PC-3 (cell line): Measurements from ENCODE around the gene SYNGR4. TPM values are rescaled to one million over a fixed set of nuclear protein-coding genes. Genes with fewer than 3 reads are reported as not detected.
A peak's percentile ranks its signal among the peaks of the same experiment; 100 is the strongest.

ENCODE experiments used
- ATAC-seq: fragments of 200-7000 bp; cut with Tn5 transposase; 2 replicates; pipeline ENCODE4 v1.9.1; 2020; ENCODE audit warnings: mild to moderate bottlenecking, moderate library complexity
- BruUV-seq: library from RNA; stranded (reverse); fragments of 400-500 nt; replicated peaks from 2 replicates; lab custom pipeline; 2021; lab: Mats Ljungman, UMichigan
- CTCF ChIA-PET: fragments of 300-600 bp; sonication (Branson Sonifier 250); formaldehyde crosslinking; loops from one replicate; lab custom pipeline; 2022; ENCODE audit warnings: antibody characterized with exemption; lab: Charles Lee
- POLR2A ChIA-PET: fragments of 300-600 bp; sonication (Branson Sonifier 250); formaldehyde crosslinking; loops from one replicate; lab custom pipeline; 2022; ENCODE audit warnings: antibody characterized with exemption; ENCODE audit not compliant: unreplicated experiment; lab: Charles Lee
- DNase-seq: peaks from one replicate; pipeline ENCODE4 v3.0.0-alpha.2; 2015
- H2AFZ ChIP-seq: fragments of 300-600 bp; sonication (generic); 2 replicates; pipeline ENCODE4 v1.6.0; 2016; ENCODE audit warnings: antibody characterized with exemption, low read length
- H3F3A ChIP-seq: fragments of 300-600 bp; sonication (generic); one replicate; pipeline ENCODE4 v1.6.0; 2017; ENCODE audit warnings: antibody characterized with exemption, low read length, control low read depth, mild to moderate bottlenecking; ENCODE audit not compliant: unreplicated experiment
- H3K27ac ChIP-seq: fragments of 300-600 bp; sonication (generic); 2 replicates; pipeline ENCODE4 v1.5.1; 2016; ENCODE audit warnings: mild to moderate bottlenecking, low read length
- H3K27me3 ChIP-seq: fragments of 300-600 bp; sonication (generic); 2 replicates; pipeline ENCODE4 v1.6.1; 2016; ENCODE audit warnings: low read length, mixed read lengths
- H3K36me3 ChIP-seq: fragments of 300-600 bp; sonication (generic); 2 replicates; pipeline ENCODE4 v1.6.1; 2016; ENCODE audit warnings: low read depth, mixed run types, low read length, mixed read lengths
- H3K4me1 ChIP-seq: fragments of 300-600 bp; sonication (generic); 2 replicates; pipeline ENCODE4 v1.5.1; 2016; ENCODE audit warnings: low read length; ENCODE audit not compliant: insufficient read depth
- H3K4me2 ChIP-seq: fragments of 300-600 bp; sonication (generic); 2 replicates; pipeline ENCODE4 v1.6.0; 2016; ENCODE audit warnings: low read length
- H3K4me3 ChIP-seq: fragments of 300-600 bp; sonication (generic); 2 replicates; pipeline ENCODE4 v1.5.1; 2016; ENCODE audit warnings: mild to moderate bottlenecking, low read length, mixed read lengths
- H3K79me2 ChIP-seq: fragments of 300-600 bp; sonication (generic); 2 replicates; pipeline ENCODE4 v1.6.1; 2017; ENCODE audit warnings: low read length, mixed read lengths
- H3K9ac ChIP-seq: fragments of 300-600 bp; sonication (generic); 2 replicates; pipeline ENCODE4 v1.6.0; 2016; ENCODE audit warnings: mild to moderate bottlenecking, low read length
- H3K9me2 ChIP-seq: fragments of 300-600 bp; sonication (generic); replicated peaks from 2 replicates; pipeline ENCODE4 v1.6.1; 2016; ENCODE audit warnings: mixed run types, low read length, mixed read lengths
- H3K9me3 ChIP-seq: fragments of 300-600 bp; sonication (generic); 2 replicates; pipeline ENCODE4 v1.6.1; 2016; ENCODE audit warnings: low read length, mixed read lengths
- H4K20me1 ChIP-seq: fragments of 300-600 bp; sonication (generic); 2 replicates; pipeline ENCODE4 v1.6.1; 2016; ENCODE audit warnings: low read length, mixed read lengths
- EZH2 ChIP-seq: fragments of 300-600 bp; sonication (generic); IDR thresholded peaks from one replicate; pipeline ENCODE4 v1.6.1; 2017; ENCODE audit warnings: antibody characterized with exemption, mild to moderate bottlenecking, low read length; ENCODE audit not compliant: unreplicated experiment
- EZH2phosphoT487 ChIP-seq: fragments of 300-600 bp; sonication (generic); IDR thresholded peaks from 2 replicates; pipeline ENCODE4 v1.6.1; 2018; ENCODE audit warnings: mild to moderate bottlenecking, antibody characterized with exemption, low read length, borderline replicate concordance
- intact Hi-C: fragments of 100-400 bp; cut with micrococcal nuclease; formaldehyde crosslinking; loops from 2 replicates; pipeline ENCODE4 v1.9.0; 2023
- total RNA-seq: library from RNA; depleted of rRNA; stranded (reverse); fragments of >200 nt; gene quantifications from 2 replicates; pipeline ENCODE4 v1.2.3, GENCODE V29; 2014
- TF ChIP-seq, protein P1 (sequence below): fragments of 300-600 bp; sonication (generic); conservative IDR thresholded peaks from 2 replicates; pipeline ENCODE4 v1.5.1; 2017; ENCODE audit warnings: antibody characterized with exemption, low read depth, mild to moderate bottlenecking, low read length

The SYNGR4 gene
- total RNA-seq, 1 experiment from 2014 or later: not detected

DNA sequence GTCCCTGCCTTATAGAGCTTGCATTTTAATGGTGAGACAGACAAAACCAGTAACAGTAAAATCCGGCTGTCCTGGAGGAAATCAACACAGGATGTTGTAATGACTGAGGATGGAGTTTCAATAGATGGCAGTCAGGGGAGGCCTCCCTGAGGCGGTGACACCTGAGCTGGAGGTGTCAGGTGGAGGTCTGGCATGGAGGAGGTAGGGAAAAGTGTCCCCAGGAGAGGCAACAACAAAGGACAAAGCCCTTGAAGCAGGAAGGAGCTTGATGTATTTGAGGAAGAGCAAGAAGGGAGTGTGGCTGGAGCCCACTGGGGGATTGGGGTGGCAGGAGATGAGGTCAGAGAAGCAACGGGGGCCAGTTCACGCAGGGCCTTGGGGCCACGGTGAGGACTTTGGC lies 37.1 kb downstream of the SYNGR4 start:
- POLR2A ChIA-PET: no interaction called here
- no peaks in the 10 kb centered on the region for H3K27me3 ChIP-seq
- no peak overlapping the region for H3K9ac ChIP-seq
- no peak overlapping the region for H3K27ac ChIP-seq
- no peaks in the 10 kb centered on the region for H3K9me2 ChIP-seq
- H3K4me2 ChIP-seq: no peak overlapping the region
- TF ChIP-seq EZH2phosphoT487 (no peak), EZH2 (no peak)
- TF ChIP-seq, protein P1, sequence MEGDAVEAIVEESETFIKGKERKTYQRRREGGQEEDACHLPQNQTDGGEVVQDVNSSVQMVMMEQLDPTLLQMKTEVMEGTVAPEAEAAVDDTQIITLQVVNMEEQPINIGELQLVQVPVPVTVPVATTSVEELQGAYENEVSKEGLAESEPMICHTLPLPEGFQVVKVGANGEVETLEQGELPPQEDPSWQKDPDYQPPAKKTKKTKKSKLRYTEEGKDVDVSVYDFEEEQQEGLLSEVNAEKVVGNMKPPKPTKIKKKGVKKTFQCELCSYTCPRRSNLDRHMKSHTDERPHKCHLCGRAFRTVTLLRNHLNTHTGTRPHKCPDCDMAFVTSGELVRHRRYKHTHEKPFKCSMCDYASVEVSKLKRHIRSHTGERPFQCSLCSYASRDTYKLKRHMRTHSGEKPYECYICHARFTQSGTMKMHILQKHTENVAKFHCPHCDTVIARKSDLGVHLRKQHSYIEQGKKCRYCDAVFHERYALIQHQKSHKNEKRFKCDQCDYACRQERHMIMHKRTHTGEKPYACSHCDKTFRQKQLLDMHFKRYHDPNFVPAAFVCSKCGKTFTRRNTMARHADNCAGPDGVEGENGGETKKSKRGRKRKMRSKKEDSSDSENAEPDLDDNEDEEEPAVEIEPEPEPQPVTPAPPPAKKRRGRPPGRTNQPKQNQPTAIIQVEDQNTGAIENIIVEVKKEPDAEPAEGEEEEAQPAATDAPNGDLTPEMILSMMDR: no peak
- CTCF ChIA-PET: no interaction called here
- ATAC-seq (no peak), DNase-seq (no peak)
- no peak overlapping the region for H3K4me3 ChIP-seq
- no peaks in the 10 kb centered on the region for H3K9me3 ChIP-seq
- intact Hi-C loops: no loop called here
- no peaks in the 10 kb centered on the region for H4K20me1 ChIP-seq
- peaks cover 6% of the 10 kb centered on the region for H3K4me1 ChIP-seq
- no TSS peak for BruUV-seq
- no peak overlapping the region for H2AFZ ChIP-seq
- no peaks in the 10 kb centered on the region for H3K79me2 ChIP-seq
- H3F3A ChIP-seq: no peaks in the 10 kb centered on the region
- H3K36me3 ChIP-seq: no peaks in the 10 kb centered on the region

DNA sequence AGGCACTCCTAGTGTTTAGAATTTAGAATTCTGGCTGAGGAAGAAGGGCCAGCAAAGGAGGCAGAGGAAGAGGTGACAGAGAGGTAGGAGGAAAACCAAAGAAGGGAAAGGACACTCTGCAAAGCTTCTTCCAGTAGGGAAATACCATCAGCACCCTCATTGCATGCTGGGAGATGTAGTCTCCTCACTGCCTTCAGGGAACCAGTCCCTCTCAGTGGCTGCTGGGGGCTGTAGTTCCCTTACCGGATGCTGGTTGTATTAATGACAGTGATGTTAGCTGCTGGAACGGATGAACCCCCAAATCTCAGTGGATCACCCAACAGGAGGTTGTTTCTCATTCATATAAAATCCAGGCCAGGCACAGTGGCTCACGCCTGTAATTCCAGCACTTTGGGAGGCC lies 39.4 kb downstream of the SYNGR4 start:
- CTCF ChIA-PET: interaction anchor here (0.5 kb wide), 1 partner anchor 179 kb away, joined by 3 read pairs; no protein-coding TSS in a partner anchor
- Histone ChIP-seq H3K4me2 (no peak overlapping the region), H3F3A (no peaks in the 10 kb centered on the region), H3K79me2 (no peaks in the 10 kb centered on the region), H3K27ac (no peak overlapping the region), H3K4me3 (no peak overlapping the region), H4K20me1 (no peaks in the 10 kb centered on the region), H3K4me1 (no peaks in the 10 kb centered on the region), H3K27me3 (no peaks in the 10 kb centered on the region), H3K9ac (no peak overlapping the region), H3K9me3 (no peaks in the 10 kb centered on the region), H3K9me2 (no peaks in the 10 kb centered on the region), H2AFZ (no peak overlapping the region), H3K36me3 (no peaks in the 10 kb centered on the region)
- DNase-seq (peak; percentile 49), ATAC-seq (peak; percentile 36; the same call in 1 of the 2 replicates)
- POLR2A ChIA-PET: no interaction called here
- TF ChIP-seq EZH2phosphoT487: no peak
- no peak for TF ChIP-seq EZH2
- TF ChIP-seq, protein P1: no peak
- intact Hi-C loops: no loop called here
- BruUV-seq: no TSS peak

DNA sequence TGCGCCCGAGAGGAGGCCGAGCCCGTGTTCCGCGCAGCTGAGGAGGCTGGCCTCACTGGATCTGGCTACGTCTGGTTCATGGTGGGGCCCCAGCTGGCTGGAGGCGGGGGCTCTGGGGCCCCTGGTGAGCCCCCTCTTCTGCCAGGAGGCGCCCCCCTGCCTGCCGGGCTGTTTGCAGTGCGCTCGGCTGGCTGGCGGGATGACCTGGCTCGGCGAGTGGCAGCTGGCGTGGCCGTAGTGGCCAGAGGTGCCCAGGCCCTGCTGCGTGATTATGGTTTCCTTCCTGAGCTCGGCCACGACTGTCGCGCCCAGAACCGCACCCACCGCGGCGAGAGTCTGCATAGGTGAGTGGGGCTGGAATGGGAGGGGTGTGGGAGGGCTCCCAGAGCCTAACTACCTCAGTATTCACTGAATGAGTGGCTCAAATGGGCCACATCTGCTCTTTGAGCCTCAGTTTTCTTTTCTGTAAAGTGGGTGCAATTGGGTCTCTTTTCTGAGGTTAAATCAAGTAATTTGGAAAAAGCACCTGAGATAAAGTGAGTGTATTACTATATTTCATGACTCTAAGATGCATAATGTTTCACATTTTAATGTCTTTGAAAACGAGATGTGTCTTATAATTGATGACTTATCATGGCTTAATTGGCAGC lies 41.0 kb downstream of the SYNGR4 start:
- no peaks in the 10 kb centered on the region for H3K4me1 ChIP-seq
- no peaks in the 10 kb centered on the region for H3K79me2 ChIP-seq
- ChIA-PET CTCF (no interaction called here), POLR2A (no interaction called here)
- DNase-seq (no peak), ATAC-seq (no peak)
- no peaks in the 10 kb centered on the region for H3K36me3 ChIP-seq
- H4K20me1 ChIP-seq: no peaks in the 10 kb centered on the region
- no peaks in the 10 kb centered on the region for H3K9me2 ChIP-seq
- no peaks in the 10 kb centered on the region for H3K27me3 ChIP-seq
- intact Hi-C loops: no loop called here
- H3K9ac ChIP-seq: no peak overlapping the region
- H3K27ac ChIP-seq: no peak overlapping the region
- H3K4me2 ChIP-seq: no peak overlapping the region
- no peaks in the 10 kb centered on the region for H3F3A ChIP-seq
- H2AFZ ChIP-seq: no peak overlapping the region
- TF ChIP-seq EZH2phosphoT487: no peak
- no peak overlapping the region for H3K4me3 ChIP-seq
- H3K9me3 ChIP-seq: no peaks in the 10 kb centered on the region
- no TSS peak for BruUV-seq
